GM10266 (cell line): Measurements from ENCODE around the gene MUC6.
"Not testable (repeated sequence)": the region's sequence is repeated elsewhere in the genome, so short reads cannot be mapped to it uniquely, and the experiment has no call there.

ENCODE experiments used
- DNase-seq: peaks from one replicate; pipeline ENCODE4 v3.0.0; 2012; ENCODE audit errors: extremely low spot score
- CTCF ChIP-seq: IDR thresholded peaks from 2 replicates; pipeline ENCODE4 v1.5.1; 2012; ENCODE audit warnings: mild to moderate bottlenecking, low read depth; ENCODE audit not compliant: control insufficient read depth, insufficient read depth; ENCODE audit errors: missing control alignments

MUC6 gene

DNA sequence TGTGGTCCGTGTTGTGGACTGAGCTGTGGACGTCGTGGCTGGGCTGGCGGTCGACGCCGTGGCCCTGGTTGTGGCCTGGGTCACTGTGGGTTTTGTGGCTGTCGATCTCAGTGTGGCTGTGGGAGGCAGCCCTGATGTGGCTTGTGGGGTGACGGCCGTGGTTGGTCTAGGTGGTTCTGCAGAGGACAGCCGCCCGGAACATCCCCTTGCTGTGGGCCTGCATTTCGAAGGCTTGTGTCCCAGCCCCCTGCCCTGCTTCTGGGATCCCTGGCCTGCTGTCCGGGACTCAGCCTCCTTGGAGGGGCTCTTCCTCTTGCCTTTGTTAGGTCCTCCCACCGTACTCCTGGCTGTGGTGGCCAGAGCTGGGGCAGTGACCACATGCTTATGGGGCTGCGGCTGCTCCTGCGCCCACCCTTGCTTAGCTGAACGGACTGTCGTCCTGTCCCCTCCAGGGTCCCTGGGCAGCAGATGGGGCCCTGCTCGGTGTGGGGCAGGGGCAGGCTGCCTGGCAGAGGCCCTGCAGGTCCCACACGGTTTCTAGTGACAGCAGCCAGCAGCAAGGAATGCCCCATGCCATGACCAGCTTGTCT, 17.1 kb downstream of the MUC6 start:
- no peak for TF ChIP-seq CTCF
- no peak for DNase-seq

DNA sequence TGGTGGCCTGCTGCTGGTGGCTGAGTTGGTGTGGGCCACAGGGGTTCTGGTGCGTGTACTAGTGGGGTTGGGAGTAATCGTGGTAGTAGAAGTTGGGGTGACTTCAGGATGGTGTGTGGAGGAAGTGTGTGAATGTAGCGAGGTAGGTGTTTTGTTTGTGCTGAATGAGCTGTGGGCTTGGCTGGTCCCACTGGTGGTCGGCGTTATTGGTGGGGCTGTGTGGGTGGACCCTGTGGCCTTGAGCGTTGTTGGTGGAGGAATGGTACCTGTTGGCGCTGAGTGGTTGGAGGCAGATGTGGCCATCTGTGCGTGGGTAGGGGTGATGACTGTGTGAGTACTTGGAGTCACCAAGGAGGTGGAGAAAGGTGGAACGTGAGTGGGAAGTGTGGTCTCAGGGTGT, 18.4 kb downstream of the MUC6 start:
- DNase-seq, result no peak
- no peak for TF ChIP-seq CTCF

DNA sequence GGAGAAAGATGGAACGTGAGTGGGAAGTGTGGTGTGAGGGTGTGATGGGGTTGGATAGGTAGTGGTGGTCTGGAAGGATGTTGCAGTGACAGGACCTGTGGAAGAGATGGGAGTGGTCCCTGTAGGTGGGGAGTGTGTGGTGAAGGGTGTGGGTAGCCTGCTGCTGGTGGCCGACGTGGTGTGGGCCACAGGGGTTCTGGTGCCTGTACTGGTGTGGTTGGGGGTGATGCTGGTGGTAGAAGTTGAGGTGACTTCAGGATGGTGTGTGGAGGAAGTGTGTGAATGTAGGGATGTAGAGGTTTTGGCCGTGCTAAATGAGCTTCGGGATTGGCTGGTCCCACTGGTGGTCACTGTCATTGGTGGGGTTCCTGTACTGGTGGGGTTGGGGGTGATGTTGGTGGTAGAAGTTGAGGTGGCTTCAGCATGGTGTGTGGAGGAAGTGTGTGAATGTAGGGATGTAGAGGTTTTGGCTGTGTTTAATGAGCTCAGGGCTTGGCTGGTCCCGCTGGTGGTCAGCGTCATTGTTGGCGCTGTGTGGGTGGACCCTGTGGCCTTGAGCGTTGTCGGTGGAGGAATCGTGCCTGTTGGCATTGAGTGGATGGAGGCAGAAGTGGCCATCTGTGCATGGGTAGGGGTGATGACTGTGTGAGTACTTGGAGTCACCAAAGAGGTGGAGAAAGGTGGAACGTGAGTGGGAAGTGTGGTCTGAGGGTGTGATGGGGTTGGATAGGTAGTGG, 19.1 kb downstream of the MUC6 start:
- DNase-seq, result no peak
- no peak for TF ChIP-seq CTCF

- not testable (repeated sequence) for DNase-seq
These were observed 19.9 kb downstream of the MUC6 start for GRCh38 chr11:1016610-1017126.

GRCh38 chr11:1015826-1016545, 20.5 kb downstream of the MUC6 start:
- TF ChIP-seq CTCF, result no peak
- DNase-seq, result no peak

- TF ChIP-seq CTCF, result no peak
- DNase-seq, result no peak
These were observed 21.5 kb downstream of the MUC6 start for GRCh38 chr11:1015064-1015463.

DNA sequence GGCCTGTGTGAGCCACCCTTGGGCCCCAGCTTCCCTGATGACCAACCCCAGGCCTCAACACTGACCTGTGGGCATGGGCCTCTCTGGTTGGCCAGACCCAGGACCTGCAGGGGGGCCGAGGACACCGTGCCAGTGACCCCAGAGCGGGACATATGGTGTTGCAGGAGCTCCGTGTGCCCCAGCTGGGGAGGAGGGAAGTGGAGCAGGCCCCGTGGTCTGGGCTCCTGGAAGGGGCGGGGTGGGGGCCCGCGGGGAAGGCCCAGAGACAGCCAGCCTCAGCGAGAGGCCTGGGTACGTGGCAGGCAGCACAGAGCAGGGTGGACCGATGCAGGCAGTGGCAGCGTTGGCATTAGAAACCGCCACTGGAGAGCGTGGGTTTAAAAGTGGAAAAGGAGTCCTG, 22.2 kb downstream of the MUC6 start:
- no peak for DNase-seq
- TF ChIP-seq CTCF, result no peak
